Hepatic stellate cell (primary cell): ENCODE results near the gene MROH2B.

Source experiments
- DNase-seq: peaks from one replicate; pipeline ENCODE4 v3.0.0; 2011; ENCODE audit warnings: low spot score

The MROH2B gene

DNA sequence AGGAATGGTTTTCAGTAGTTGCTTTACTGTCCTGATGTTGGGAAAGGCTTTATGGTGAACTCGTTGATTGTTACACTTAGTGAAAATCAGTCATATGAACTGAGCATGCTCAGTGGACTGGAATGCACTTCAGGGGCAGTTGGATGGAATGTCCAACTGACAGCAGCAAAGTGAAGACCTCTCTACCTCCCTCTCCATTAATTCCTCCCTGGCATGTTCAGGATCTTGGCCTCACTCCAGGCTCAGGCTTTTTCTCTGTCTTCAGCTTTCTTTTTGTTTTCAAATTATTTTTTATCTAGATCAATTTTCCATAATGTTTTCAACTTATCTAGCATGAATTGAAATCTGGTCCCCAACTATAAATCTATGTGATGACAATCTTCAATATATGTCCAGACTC is at the start of gene MROH2B:
Gene MROH2B (minus strand): TSS at position 101 of the 400 bp plus-strand sequence. CDS start 490 bp downstream, outside the sequence.
- DNase-seq, result no peak

DNA sequence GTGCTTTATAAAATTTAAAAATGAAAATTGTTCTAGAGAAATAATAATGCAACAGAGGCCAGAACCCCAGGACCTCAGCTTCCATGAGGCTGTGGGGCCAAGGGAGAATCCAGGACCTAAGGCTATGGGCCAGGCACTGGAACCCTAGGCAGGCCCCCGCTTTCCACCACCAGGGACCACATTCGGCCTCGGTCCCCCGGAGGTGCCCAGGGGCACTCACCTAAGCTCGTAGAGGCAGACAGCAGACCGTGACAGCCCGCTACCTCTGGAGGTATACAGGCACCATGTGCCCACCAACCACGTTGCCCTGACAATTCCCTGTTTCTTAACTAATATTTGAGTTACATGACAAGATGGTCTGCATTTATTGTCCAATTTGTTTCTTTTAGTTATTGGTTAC is 49.5 kb upstream of the MROH2B start:
- DNase-seq, result no peak

- DNase-seq, result no peak
Measured at GRCh38 chr5:41118177-41118576, 47.0 kb upstream of the MROH2B start.

DNA sequence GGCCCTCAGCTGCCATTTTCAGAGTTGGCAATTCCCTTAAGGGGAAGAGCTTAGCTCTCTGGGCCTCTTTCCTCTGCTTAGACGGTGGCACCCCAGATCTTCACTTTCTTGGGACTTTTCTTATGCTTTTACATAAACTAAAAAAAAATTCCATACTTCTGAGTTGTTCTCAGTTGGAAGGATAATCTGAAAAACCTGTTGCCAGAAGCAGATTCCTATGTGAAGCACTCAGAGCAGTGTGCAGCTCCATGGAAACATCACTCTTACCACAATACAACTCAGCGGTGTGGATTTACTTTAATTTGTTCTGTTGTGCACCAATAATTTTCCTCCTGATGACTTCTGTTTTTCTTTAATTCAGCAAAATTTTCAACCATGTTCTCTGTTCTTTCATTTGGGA is 44.1 kb upstream of the MROH2B start:
- peak; percentile 43 for DNase-seq

DNA sequence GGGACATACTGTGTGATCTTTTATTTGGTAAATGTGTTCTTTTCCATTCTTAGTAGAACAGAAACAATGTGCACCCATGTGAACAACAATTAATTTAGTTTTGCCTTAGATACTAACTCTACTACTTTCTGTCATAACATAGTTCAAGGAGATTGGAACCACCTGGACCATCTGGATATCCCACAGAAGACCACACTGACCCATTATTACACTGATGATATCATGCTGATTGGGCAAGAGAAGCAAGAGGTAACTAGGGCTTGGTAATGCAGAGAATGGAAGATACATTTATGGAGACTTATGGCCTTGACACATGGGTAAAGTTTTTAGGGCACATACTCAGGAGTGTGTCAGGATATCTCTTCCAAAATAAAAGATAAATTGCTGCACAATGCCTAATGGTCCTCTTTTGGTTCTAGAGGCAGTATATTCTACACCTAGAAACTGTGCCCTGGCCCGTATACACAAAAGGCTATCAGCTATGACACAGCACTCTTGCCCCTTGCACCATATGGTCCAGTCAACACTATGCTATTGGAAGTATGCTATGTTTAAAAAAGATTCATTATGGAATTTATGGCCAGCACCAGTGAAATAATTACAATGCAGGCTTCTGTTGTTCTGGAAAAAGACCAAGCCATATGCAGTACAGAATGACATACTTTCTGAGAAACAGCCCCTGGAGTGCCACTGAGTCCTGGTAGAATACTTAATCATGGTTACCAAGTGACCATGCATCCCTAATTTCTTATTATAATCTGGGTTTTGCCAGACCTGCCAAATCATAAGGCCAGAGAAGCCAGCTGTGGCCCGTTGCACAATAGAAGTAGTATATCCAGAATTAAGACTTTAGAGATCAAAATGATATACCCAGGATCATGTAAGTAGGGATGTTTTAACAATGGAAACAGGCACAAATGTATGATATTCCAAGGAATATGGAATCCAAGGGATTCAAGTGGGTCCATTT is 41.6 kb upstream of the MROH2B start:
- DNase-seq, result no peak

DNA sequence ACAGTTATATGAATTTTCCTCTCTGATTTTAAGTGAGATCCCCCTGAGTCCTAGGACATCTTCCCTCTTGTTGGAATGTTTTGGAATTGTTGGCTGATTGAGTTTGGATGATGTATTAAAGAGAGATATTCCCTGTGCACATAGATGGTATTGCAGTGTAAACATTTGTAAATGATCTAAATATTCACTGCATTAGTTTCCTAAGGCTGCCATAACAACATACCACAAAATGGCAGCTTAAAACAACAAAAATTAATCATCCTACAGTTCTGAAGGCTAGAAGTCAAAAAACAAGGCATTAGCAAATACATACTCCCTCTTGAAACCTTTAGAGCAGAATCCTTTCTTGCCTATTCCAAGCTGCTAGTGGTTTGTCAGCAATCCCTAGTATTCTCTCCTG is 38.0 kb upstream of the MROH2B start:
- DNase-seq, result no peak

- DNase-seq, result no peak
Measured at GRCh38 chr5:41102341-41102740, 31.2 kb upstream of the MROH2B start.

GRCh38 chr5:41097642-41098041 is 26.5 kb upstream of the MROH2B start:
- DNase-seq, result no peak

GRCh38 chr5:41095324-41096101 is 24.4 kb upstream of the MROH2B start:
- DNase-seq, result no peak

GRCh38 chr5:41094871-41095270 is 23.7 kb upstream of the MROH2B start:
- DNase-seq, result no peak

GRCh38 chr5:41093803-41094202 is 22.7 kb upstream of the MROH2B start:
- DNase-seq, result no peak

DNA sequence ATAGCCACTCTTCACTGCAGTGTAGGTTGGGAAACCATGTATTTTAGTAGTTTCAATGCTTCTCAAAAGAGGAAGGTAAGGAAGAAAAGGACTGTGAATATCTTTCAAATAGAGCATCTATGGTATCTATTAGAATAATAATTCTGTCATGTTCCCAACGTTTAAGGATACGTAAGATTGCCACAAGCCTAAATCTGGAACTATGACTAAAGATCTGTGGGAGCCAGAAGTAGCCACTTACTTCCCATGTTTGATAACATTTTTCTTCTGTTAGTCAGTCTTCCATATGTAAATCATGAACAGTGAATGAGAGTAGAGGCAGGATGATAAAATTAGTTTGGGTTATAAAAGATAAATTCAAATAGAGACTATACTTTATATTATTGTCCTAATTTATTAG is 16.3 kb upstream of the MROH2B start:
- DNase-seq, result peak; percentile 50

DNA sequence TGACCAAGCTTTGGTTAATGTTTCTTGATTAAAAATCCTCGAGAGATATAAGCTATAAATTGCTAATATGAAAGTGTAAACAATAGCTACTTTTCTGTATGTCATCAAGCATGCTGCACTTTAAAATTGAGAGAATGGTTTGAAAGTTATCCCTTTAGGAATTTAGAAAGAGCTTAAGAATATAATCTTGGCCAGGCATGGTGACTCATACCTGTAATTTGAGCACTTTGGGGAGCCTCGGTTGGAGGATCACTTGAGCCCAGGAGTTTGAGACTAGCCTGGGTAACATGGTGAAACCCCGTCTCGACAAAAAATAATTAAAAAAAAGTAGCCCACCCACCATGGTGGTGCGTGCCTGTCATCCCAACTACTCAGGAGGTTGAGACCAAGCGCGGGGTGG is 12.2 kb upstream of the MROH2B start:
- DNase-seq, result no peak

- peak; percentile 4 for DNase-seq
Measured at GRCh38 chr5:41071975-41072374, 833 bp upstream of the MROH2B start.

- DNase-seq, result no peak
Measured at GRCh38 chr5:41067714-41068568, 3.2 kb downstream of the MROH2B start.

DNA sequence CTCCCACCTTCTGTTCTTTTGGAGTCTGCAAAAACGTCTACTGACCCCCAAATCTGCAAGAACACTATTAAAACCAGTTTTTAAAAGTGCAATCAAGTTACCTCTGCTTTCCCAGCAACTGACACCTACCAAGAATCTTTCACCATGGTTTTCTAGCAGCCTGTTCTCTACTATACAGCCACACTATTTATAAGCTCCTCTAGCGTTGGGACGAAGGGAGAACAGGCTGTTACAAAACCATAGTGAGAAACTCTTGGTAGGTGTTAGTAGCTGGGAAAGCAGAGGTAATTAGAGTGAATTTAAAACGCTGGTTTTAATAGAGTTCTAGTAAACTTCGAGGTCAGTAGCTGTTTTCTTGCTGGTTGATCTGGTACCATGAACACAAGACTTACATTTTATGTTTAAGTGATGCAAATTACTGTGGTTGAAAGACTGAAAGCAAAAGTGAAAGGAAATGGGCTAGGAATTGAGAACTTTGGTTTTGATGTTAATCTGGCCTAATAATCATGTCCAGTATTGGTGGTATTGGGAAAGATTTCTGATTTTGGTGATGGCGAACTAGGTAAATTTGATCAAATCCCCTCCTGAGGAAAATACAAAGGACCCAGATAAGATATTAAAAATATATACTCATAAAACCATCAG is 5.3 kb downstream of the MROH2B start:
- DNase-seq, result no peak

GRCh38 chr5:41057940-41058339 is 13.2 kb downstream of the MROH2B start:
- no peak for DNase-seq

DNA sequence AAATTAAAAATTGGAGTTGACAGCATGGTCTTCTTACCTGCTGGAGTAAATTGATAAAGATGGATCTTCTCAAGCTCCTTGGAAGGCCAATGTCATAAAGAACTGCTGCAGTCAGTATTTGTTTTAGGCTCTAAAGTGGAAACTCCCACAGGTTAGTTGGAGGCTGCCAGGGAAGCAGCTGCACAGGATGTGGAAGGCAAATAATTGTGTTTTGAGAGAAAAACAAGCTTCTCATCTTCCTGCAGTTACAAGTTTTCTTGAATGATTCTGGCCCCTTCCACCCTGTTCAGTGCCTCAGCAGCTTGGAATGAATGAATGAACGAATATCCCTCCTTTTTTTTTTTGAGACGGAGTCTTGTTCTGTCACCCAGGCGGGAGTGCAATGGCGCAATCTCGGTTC is 13.9 kb downstream of the MROH2B start:
- no peak for DNase-seq

GRCh38 chr5:41048986-41049385 is 22.2 kb downstream of the MROH2B start:
- DNase-seq, result no peak

DNA sequence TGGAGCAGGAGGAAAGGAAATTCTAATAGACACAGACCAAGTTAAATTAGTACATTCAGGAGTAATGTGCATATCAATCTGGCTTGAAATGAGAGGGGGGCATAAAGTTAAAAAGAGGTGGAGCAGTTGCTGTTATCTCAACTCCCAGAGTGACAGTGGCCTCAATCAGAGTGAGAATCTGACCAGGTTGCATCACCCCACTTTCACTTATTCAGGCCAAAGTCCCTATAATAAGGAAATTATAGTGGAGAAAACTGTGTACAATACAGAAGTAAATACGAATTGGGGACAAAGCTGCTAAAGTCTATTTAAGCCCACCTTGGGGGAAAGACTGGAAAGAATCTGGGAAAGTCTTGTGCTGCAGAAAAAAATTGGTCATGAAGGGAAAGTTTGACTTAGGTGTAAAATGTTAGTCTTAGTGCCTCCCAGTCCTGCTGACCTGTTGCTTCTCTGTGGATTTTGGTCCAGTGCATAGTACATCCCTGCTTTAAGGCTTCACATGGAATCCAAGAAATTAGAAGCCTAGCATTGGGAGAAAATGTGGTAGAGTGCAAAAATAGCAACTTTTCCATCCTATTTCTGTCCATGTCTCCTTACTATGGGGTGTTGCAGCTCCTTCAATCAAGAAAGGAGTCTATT is 27.9 kb downstream of the MROH2B start:
- DNase-seq, result no peak

- DNase-seq, result no peak
Measured at GRCh38 chr5:41032973-41033372, 38.2 kb downstream of the MROH2B start.
